ENCODE results near the gene PREB.

The PREB gene

DNA sequence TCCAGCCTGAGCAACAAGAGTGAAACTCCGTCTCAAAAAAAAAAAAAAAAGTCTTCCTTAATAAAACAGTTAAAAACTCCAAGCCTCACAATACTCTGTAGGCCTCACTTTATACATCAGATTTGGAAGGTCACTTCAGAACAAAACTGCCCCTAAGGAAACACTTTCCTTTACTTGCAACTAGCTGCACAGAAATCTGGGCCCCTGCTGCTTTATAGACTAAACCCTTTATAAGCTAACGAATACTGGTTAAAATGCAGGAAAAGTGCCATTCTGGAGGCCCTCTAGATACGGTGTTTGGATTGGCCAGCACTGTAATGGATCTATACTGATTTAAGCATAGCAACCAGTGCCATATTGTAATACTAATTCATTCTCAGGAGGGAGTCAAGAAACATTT is 9.3 kb downstream of the PREB start:
- no peak for TF ChIP-seq EZH2phosphoT487 (IDR thresholded peaks at IDR 0.05; ENCODE audit: borderline replicate concordance)
- TF ChIP-seq, protein P1, sequence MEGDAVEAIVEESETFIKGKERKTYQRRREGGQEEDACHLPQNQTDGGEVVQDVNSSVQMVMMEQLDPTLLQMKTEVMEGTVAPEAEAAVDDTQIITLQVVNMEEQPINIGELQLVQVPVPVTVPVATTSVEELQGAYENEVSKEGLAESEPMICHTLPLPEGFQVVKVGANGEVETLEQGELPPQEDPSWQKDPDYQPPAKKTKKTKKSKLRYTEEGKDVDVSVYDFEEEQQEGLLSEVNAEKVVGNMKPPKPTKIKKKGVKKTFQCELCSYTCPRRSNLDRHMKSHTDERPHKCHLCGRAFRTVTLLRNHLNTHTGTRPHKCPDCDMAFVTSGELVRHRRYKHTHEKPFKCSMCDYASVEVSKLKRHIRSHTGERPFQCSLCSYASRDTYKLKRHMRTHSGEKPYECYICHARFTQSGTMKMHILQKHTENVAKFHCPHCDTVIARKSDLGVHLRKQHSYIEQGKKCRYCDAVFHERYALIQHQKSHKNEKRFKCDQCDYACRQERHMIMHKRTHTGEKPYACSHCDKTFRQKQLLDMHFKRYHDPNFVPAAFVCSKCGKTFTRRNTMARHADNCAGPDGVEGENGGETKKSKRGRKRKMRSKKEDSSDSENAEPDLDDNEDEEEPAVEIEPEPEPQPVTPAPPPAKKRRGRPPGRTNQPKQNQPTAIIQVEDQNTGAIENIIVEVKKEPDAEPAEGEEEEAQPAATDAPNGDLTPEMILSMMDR (conservative IDR thresholded peaks at IDR 0.05; ENCODE audit: low read length) = no peak
- no peak overlapping the region for H3K9ac ChIP-seq (ENCODE audit: low read depth, low read length, poor library complexity, severe bottlenecking)

GRCh38 chr2:27123302-27124150 is 10.9 kb downstream of the PREB start, which contains the start of gene ABHD1:
Gene ABHD1 (plus strand): TSS chr2:27123815. CDS start chr2:27123949, 134 bp downstream.
- no peaks in the 10 kb centered on the region for H3K27me3 ChIP-seq (ENCODE audit: insufficient read depth, low read length, poor library complexity, severe bottlenecking)
- H3F3A ChIP-seq (ENCODE audit: low read depth) = no peaks in the 10 kb centered on the region
- peak within 1 kb of the TSS; percentile 73 for H3K4me3 ChIP-seq (ENCODE audit: low read length, poor library complexity, severe bottlenecking)
- H3K79me2 ChIP-seq (ENCODE audit: insufficient read depth, low read length) = no peaks in the 10 kb centered on the region
- peak within 1 kb of the TSS; percentile 56 for H3K9ac ChIP-seq (ENCODE audit: low read depth, low read length, poor library complexity, severe bottlenecking)
- TF ChIP-seq, protein P1 (conservative IDR thresholded peaks at IDR 0.05; ENCODE audit: low read length) = no peak
- no peak for TF ChIP-seq EZH2phosphoT487 (IDR thresholded peaks at IDR 0.05; ENCODE audit: borderline replicate concordance)
- no peaks in the 10 kb centered on the region for H3K9me3 ChIP-seq (ENCODE audit: insufficient read depth, low read depth, low read length)
- H3K4me1 ChIP-seq (ENCODE audit: insufficient read depth, low read length, poor library complexity, severe bottlenecking) = peaks cover 5% of the 10 kb centered on the region
- H3K4me2 ChIP-seq (ENCODE audit: low read depth, low read length, poor library complexity, severe bottlenecking) = peak within 1 kb of the TSS; percentile 80
- H2AFZ ChIP-seq (ENCODE audit: low read length) = peak within 1 kb of the TSS; percentile 95
- H4K20me1 ChIP-seq (ENCODE audit: insufficient read depth, low read length, poor library complexity, severe bottlenecking) = no peaks in the 10 kb centered on the region
- no peaks in the 10 kb centered on the region for H3K9me2 ChIP-seq (replicated peaks; ENCODE audit: low read depth, low read length)
- no peaks in the 10 kb centered on the region for H3K36me3 ChIP-seq (ENCODE audit: insufficient read depth, low read length)

More for the DNA sequence above, 9.3 kb downstream of the PREB start:
- H3K4me3 ChIP-seq (ENCODE audit: low read length, poor library complexity, severe bottlenecking) = no peak overlapping the region
- no peaks in the 10 kb centered on the region for H3F3A ChIP-seq (ENCODE audit: low read depth)
- no peaks in the 10 kb centered on the region for H3K79me2 ChIP-seq (ENCODE audit: insufficient read depth, low read length)
- H3K27me3 ChIP-seq (ENCODE audit: insufficient read depth, low read length, poor library complexity, severe bottlenecking) = no peaks in the 10 kb centered on the region
- no peak overlapping the region for H2AFZ ChIP-seq (ENCODE audit: low read length)
- peaks cover 5% of the 10 kb centered on the region for H3K4me1 ChIP-seq (ENCODE audit: insufficient read depth, low read length, poor library complexity, severe bottlenecking)
- no peaks in the 10 kb centered on the region for H3K9me3 ChIP-seq (ENCODE audit: insufficient read depth, low read depth, low read length)
- H3K36me3 ChIP-seq (ENCODE audit: insufficient read depth, low read length) = no peaks in the 10 kb centered on the region; the same call in 1 of the 2 replicates
- no peaks in the 10 kb centered on the region for H4K20me1 ChIP-seq (ENCODE audit: insufficient read depth, low read length, poor library complexity, severe bottlenecking)
- no peaks in the 10 kb centered on the region for H3K9me2 ChIP-seq (replicated peaks; ENCODE audit: low read depth, low read length)
- H3K4me2 ChIP-seq (ENCODE audit: low read depth, low read length, poor library complexity, severe bottlenecking) = no peak overlapping the region

GRCh38 chr2:27122791-27123190 is 11.6 kb downstream of the PREB start:
- H3K4me1 ChIP-seq (ENCODE audit: insufficient read depth, low read length, poor library complexity, severe bottlenecking) = peaks cover 5% of the 10 kb centered on the region
- TF ChIP-seq EZH2phosphoT487 (IDR thresholded peaks at IDR 0.05; ENCODE audit: borderline replicate concordance) = no peak
- TF ChIP-seq, protein P1 (conservative IDR thresholded peaks at IDR 0.05; ENCODE audit: low read length) = no peak
- no peak overlapping the region; the same call in none of the 2 replicates for H2AFZ ChIP-seq (ENCODE audit: low read length)
- H3K9ac ChIP-seq (ENCODE audit: low read depth, low read length, poor library complexity, severe bottlenecking) = no peak overlapping the region
- no peaks in the 10 kb centered on the region for H3F3A ChIP-seq (ENCODE audit: low read depth)
- H3K4me2 ChIP-seq (ENCODE audit: low read depth, low read length, poor library complexity, severe bottlenecking) = peak overlapping the region; percentile 80
- no peaks in the 10 kb centered on the region for H3K36me3 ChIP-seq (ENCODE audit: insufficient read depth, low read length)
- H3K9me3 ChIP-seq (ENCODE audit: insufficient read depth, low read depth, low read length) = no peaks in the 10 kb centered on the region
- no peaks in the 10 kb centered on the region for H4K20me1 ChIP-seq (ENCODE audit: insufficient read depth, low read length, poor library complexity, severe bottlenecking)
- no peaks in the 10 kb centered on the region for H3K79me2 ChIP-seq (ENCODE audit: insufficient read depth, low read length)
- no peaks in the 10 kb centered on the region for H3K9me2 ChIP-seq (replicated peaks; ENCODE audit: low read depth, low read length)
- H3K27me3 ChIP-seq (ENCODE audit: insufficient read depth, low read length, poor library complexity, severe bottlenecking) = no peaks in the 10 kb centered on the region
- H3K4me3 ChIP-seq (ENCODE audit: low read length, poor library complexity, severe bottlenecking) = peak overlapping the region; percentile 73
